Measurements from ENCODE around the gene KMT5B. TPM values are rescaled to one million over a fixed set of nuclear protein-coding genes. Genes with fewer than 3 reads are reported as not detected.

Gene KMT5B
- total and polyA plus RNA-seq, 2 donors from 2014 or later: 15.8 to 54.2 TPM

DNA sequence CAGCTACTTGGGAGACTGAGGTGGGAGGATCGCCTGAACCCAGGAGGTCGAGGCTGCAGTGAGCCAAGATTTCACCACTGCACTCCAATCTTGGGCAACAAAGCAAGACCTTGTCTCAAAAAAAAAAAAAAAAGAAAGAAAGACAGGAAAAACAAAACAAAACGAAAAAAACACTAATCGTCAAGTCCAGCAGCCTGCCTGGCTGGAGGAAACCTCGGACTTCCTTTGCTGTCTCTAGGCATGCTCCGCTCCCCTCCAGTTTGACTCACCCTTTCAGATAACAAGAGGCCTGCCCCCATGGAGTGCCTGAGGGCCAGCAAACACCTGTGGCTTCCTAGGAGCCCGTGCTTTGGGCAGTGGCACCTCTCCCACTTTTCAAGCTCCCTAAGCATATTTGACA is 63.1 kb downstream of the KMT5B start:
- H3K4me1 ChIP-seq (ENCODE audit: control insufficient read depth in 2 of 3, insufficient read depth in 2 of 3, low read depth in 1 of 3, low read length in 3 of 3): peaks cover 0 to 16% (median 12%) of the 10 kb centered on the region in 3 donors
- intact Hi-C loops (cut with DNase I): no loop called here
- H3K4me3 ChIP-seq (ENCODE audit: low read length in 3 of 3): no peak overlapping the region
- H3K9me3 ChIP-seq (ENCODE audit: control insufficient read depth in 2 of 3, insufficient read depth in 1 of 3, low read length in 3 of 3): no peaks in the 10 kb centered on the region
- no peaks in the 10 kb centered on the region for H3K36me3 ChIP-seq (ENCODE audit: control insufficient read depth in 2 of 3, insufficient read depth in 3 of 3, low read length in 3 of 3)
- H3K9ac ChIP-seq (ENCODE audit: low read length in 3 of 3): no peak overlapping the region
- FAIRE-seq (no peak), DNase-seq (no peak)
- TF ChIP-seq, protein P1, sequence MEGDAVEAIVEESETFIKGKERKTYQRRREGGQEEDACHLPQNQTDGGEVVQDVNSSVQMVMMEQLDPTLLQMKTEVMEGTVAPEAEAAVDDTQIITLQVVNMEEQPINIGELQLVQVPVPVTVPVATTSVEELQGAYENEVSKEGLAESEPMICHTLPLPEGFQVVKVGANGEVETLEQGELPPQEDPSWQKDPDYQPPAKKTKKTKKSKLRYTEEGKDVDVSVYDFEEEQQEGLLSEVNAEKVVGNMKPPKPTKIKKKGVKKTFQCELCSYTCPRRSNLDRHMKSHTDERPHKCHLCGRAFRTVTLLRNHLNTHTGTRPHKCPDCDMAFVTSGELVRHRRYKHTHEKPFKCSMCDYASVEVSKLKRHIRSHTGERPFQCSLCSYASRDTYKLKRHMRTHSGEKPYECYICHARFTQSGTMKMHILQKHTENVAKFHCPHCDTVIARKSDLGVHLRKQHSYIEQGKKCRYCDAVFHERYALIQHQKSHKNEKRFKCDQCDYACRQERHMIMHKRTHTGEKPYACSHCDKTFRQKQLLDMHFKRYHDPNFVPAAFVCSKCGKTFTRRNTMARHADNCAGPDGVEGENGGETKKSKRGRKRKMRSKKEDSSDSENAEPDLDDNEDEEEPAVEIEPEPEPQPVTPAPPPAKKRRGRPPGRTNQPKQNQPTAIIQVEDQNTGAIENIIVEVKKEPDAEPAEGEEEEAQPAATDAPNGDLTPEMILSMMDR (IDR thresholded peaks at IDR 0.05; ENCODE audit: borderline replicate concordance, extremely low read depth, insufficient read depth): no peak
- H3K27ac ChIP-seq (ENCODE audit: low read depth in 2 of 2, low read length in 2 of 2): no peak overlapping the region
- no peaks in the 10 kb centered on the region for H3K27me3 ChIP-seq (ENCODE audit: control insufficient read depth, insufficient read depth, low read length)

- no peak for FAIRE-seq
- Histone ChIP-seq H3K9me3 (ENCODE audit: control insufficient read depth in 2 of 3, insufficient read depth in 1 of 3, low read length in 3 of 3) (no peaks in the 10 kb centered on the region), H3K9ac (ENCODE audit: low read length in 3 of 3) (no peak overlapping the region), H3K27ac (ENCODE audit: low read depth in 2 of 2, low read length in 2 of 2) (no peak overlapping the region), H3K36me3 (ENCODE audit: control insufficient read depth in 2 of 3, insufficient read depth in 3 of 3, low read length in 3 of 3) (no peaks in the 10 kb centered on the region), H3K4me3 (ENCODE audit: low read length in 3 of 3) (no peak overlapping the region), H3K4me1 (ENCODE audit: control insufficient read depth in 2 of 3, insufficient read depth in 2 of 3, low read depth in 1 of 3, low read length in 3 of 3) (peaks cover 0 to 16% (median 12%) of the 10 kb centered on the region in 3 donors), H3K27me3 (ENCODE audit: control insufficient read depth, insufficient read depth, low read length) (no peaks in the 10 kb centered on the region)
- TF ChIP-seq, protein P1 (IDR thresholded peaks at IDR 0.05; ENCODE audit: borderline replicate concordance, extremely low read depth, insufficient read depth): no peak
- intact Hi-C loops (cut with DNase I): no loop called here
- DNase-seq: no peak
These were observed 63.7 kb downstream of the KMT5B start for GRCh38 chr11:68149417-68149816.

- FAIRE-seq (no peak), DNase-seq (no peak)
- no peak overlapping the region for H3K27ac ChIP-seq (ENCODE audit: low read depth in 2 of 2, low read length in 2 of 2)
- H3K4me3 ChIP-seq (ENCODE audit: low read length in 3 of 3): no peak overlapping the region
- intact Hi-C loops (cut with DNase I): no loop called here
- H3K4me1 ChIP-seq (ENCODE audit: control insufficient read depth in 2 of 3, insufficient read depth in 2 of 3, low read depth in 1 of 3, low read length in 3 of 3): peaks cover 0 to 16% (median 12%) of the 10 kb centered on the region in 3 donors
- no peak overlapping the region for H3K9ac ChIP-seq (ENCODE audit: low read length in 3 of 3)
- no peaks in the 10 kb centered on the region for H3K36me3 ChIP-seq (ENCODE audit: control insufficient read depth in 2 of 3, insufficient read depth in 3 of 3, low read length in 3 of 3)
- no peaks in the 10 kb centered on the region for H3K27me3 ChIP-seq (ENCODE audit: control insufficient read depth, insufficient read depth, low read length)
- TF ChIP-seq, protein P1 (IDR thresholded peaks at IDR 0.05; ENCODE audit: borderline replicate concordance, extremely low read depth, insufficient read depth): no peak
- no peaks in the 10 kb centered on the region for H3K9me3 ChIP-seq (ENCODE audit: control insufficient read depth in 2 of 3, insufficient read depth in 1 of 3, low read length in 3 of 3)
These were observed 64.2 kb downstream of the KMT5B start for GRCh38 chr11:68148879-68149278.
